ENCODE results near the gene SPINK6.

GRCh38 chr5:148201151-148201550 lies 1.7 kb upstream of the SPINK6 start:
- TF ChIP-seq CTCF (IDR thresholded peaks at IDR 0.05 in 2 of 3, conservative IDR thresholded peaks at IDR 0.05 in 1 of 3; ENCODE audit: borderline replicate concordance in 1 of 3, insufficient read depth in 1 of 3, low read depth in 2 of 3, low read length in 2 of 3): no peak
- no peak for TF ChIP-seq FOSL1 (IDR thresholded peaks at IDR 0.05; ENCODE audit: low read depth)
- TF ChIP-seq EZH2 (IDR thresholded peaks at IDR 0.05): no peak
- no peak for TF ChIP-seq ZFX (IDR thresholded peaks at IDR 0.05)
- TF ChIP-seq ELF1 (IDR thresholded peaks at IDR 0.05; ENCODE audit: borderline replicate concordance, low read depth): no peak
- no peak for TF ChIP-seq ZBTB33 (IDR thresholded peaks at IDR 0.05; ENCODE audit: extremely low read depth, insufficient replicate concordance, low read length)
- TF ChIP-seq POLR2A (IDR thresholded peaks at IDR 0.05; ENCODE audit: borderline replicate concordance, extremely low read depth, insufficient read depth, insufficient read length): no peak
- no peak for TF ChIP-seq ZNF274 (IDR thresholded peaks at IDR 0.05; ENCODE audit: low read depth, low read length)
- no peak for TF ChIP-seq SIN3A (IDR thresholded peaks at IDR 0.05; ENCODE audit: low read depth)
- TF ChIP-seq POLR2AphosphoS5 (IDR thresholded peaks at IDR 0.05; ENCODE audit: low read depth, low read length): no peak
- no peak for TF ChIP-seq REST (IDR thresholded peaks at IDR 0.05; ENCODE audit: low read depth)
- no peak for TF ChIP-seq CEBPB (IDR thresholded peaks at IDR 0.05; ENCODE audit: low read depth)
- no peak for TF ChIP-seq SP1 (IDR thresholded peaks at IDR 0.05; ENCODE audit: low read depth)
